ENCODE results near the gene USP10.

Gene USP10

GRCh38 chr16:84817613-84818012, 117.8 kb downstream of the USP10 start:
- peaks cover 6% of the 10 kb centered on the region for H3K27me3 ChIP-seq (ENCODE audit: insufficient read depth, poor library complexity, severe bottlenecking)
- no peaks in the 10 kb centered on the region for H3K36me3 ChIP-seq (ENCODE audit: low read depth)
- H3K4me1 ChIP-seq (ENCODE audit: insufficient read depth, poor library complexity, severe bottlenecking), result peaks cover 4% of the 10 kb centered on the region
- no peak for ATAC-seq (ENCODE audit: low read depth)
- no peak overlapping the region for H3K27ac ChIP-seq (ENCODE audit: poor library complexity, severe bottlenecking)
- no peak overlapping the region for H3K4me3 ChIP-seq (ENCODE audit: severe bottlenecking)
- no peaks in the 10 kb centered on the region for H3K9me3 ChIP-seq (ENCODE audit: severe bottlenecking)
- TF ChIP-seq CTCF (IDR thresholded peaks at IDR 0.05; ENCODE audit: poor library complexity, severe bottlenecking), result no peak
- DNase-seq (ENCODE audit: low spot score), result no peak

GRCh38 chr16:84818133-84818532, 118.3 kb downstream of the USP10 start:
- Histone ChIP-seq H3K36me3 (ENCODE audit: low read depth) (no peaks in the 10 kb centered on the region), H3K4me1 (ENCODE audit: insufficient read depth, poor library complexity, severe bottlenecking) (peaks cover 4% of the 10 kb centered on the region), H3K27ac (ENCODE audit: poor library complexity, severe bottlenecking) (no peak overlapping the region), H3K4me3 (ENCODE audit: severe bottlenecking) (no peak overlapping the region), H3K27me3 (ENCODE audit: insufficient read depth, poor library complexity, severe bottlenecking) (peaks cover 6% of the 10 kb centered on the region), H3K9me3 (ENCODE audit: severe bottlenecking) (no peaks in the 10 kb centered on the region)
- DNase-seq (ENCODE audit: low spot score) (no peak), ATAC-seq (ENCODE audit: low read depth) (no peak)
- no peak for TF ChIP-seq CTCF (IDR thresholded peaks at IDR 0.05; ENCODE audit: poor library complexity, severe bottlenecking)

- Histone ChIP-seq H3K27ac (ENCODE audit: poor library complexity, severe bottlenecking) (no peak overlapping the region), H3K36me3 (ENCODE audit: low read depth) (no peaks in the 10 kb centered on the region), H3K27me3 (ENCODE audit: insufficient read depth, poor library complexity, severe bottlenecking) (peaks cover 6% of the 10 kb centered on the region), H3K4me1 (ENCODE audit: insufficient read depth, poor library complexity, severe bottlenecking) (peaks cover 4% of the 10 kb centered on the region), H3K9me3 (ENCODE audit: severe bottlenecking) (no peaks in the 10 kb centered on the region), H3K4me3 (ENCODE audit: severe bottlenecking) (no peak overlapping the region)
- TF ChIP-seq CTCF (IDR thresholded peaks at IDR 0.05; ENCODE audit: poor library complexity, severe bottlenecking), result no peak
- no peak for ATAC-seq (ENCODE audit: low read depth)
- no peak for DNase-seq (ENCODE audit: low spot score)
These were observed 119.3 kb downstream of the USP10 start for GRCh38 chr16:84818989-84819643.

- no peak for TF ChIP-seq CTCF (IDR thresholded peaks at IDR 0.05; ENCODE audit: poor library complexity, severe bottlenecking)
- DNase-seq (ENCODE audit: low spot score) (peak; percentile 94), ATAC-seq (ENCODE audit: low read depth) (peak; percentile 97)
- Histone ChIP-seq H3K4me3 (ENCODE audit: severe bottlenecking) (peak within 1 kb of the TSS; percentile 11), H3K4me1 (ENCODE audit: insufficient read depth, poor library complexity, severe bottlenecking) (peaks cover 4% of the 10 kb centered on the region), H3K36me3 (ENCODE audit: low read depth) (no peaks in the 10 kb centered on the region), H3K9me3 (ENCODE audit: severe bottlenecking) (no peaks in the 10 kb centered on the region), H3K27ac (ENCODE audit: poor library complexity, severe bottlenecking) (no peak within 1 kb of the TSS), H3K27me3 (ENCODE audit: insufficient read depth, poor library complexity, severe bottlenecking) (peaks cover 6% of the 10 kb centered on the region)
These were observed 120.0 kb downstream of the USP10 start, which contains the start of gene CRISPLD2 for GRCh38 chr16:84819644-84820304. Gene CRISPLD2, plus strand, starts transcription at chr16:84819985. Its CDS starts 18,511 bp downstream, at chr16:84838496.

GRCh38 chr16:84820305-84820684, 120.5 kb downstream of the USP10 start:
- no peak for TF ChIP-seq CTCF (IDR thresholded peaks at IDR 0.05; ENCODE audit: poor library complexity, severe bottlenecking)
- ATAC-seq (ENCODE audit: low read depth), result no peak

More at GRCh38 chr16:84820305-84820684, 120.5 kb downstream of the USP10 start:
- peaks cover 6% of the 10 kb centered on the region for H3K27me3 ChIP-seq (ENCODE audit: insufficient read depth, poor library complexity, severe bottlenecking)
- H3K4me1 ChIP-seq (ENCODE audit: insufficient read depth, poor library complexity, severe bottlenecking), result peaks cover 4% of the 10 kb centered on the region
- no peaks in the 10 kb centered on the region for H3K36me3 ChIP-seq (ENCODE audit: low read depth)
- H3K9me3 ChIP-seq (ENCODE audit: severe bottlenecking), result no peaks in the 10 kb centered on the region
- H3K4me3 ChIP-seq (ENCODE audit: severe bottlenecking), result no peak overlapping the region
- H3K27ac ChIP-seq (ENCODE audit: poor library complexity, severe bottlenecking), result no peak overlapping the region
- no peak for DNase-seq (ENCODE audit: low spot score)
